Measurements from ENCODE around the gene PDE4D.
A peak's percentile ranks its signal among the peaks of the same experiment; 100 is the strongest.

PDE4D gene

GRCh38 chr5:59037941-59038797 lies 855.4 kb downstream of the PDE4D start:
- DNase-seq (ENCODE audit: low spot score) = peak; percentile 56

- peak; percentile 73 for DNase-seq (ENCODE audit: low spot score)
Measured at GRCh38 chr5:59037453-59037852, 856.1 kb downstream of the PDE4D start.

GRCh38 chr5:59037041-59037440 lies 856.5 kb downstream of the PDE4D start:
- no peak for DNase-seq (ENCODE audit: low spot score)

- DNase-seq (ENCODE audit: low spot score) = peak; percentile 97
Measured at GRCh38 chr5:59036274-59036961, 857.1 kb downstream of the PDE4D start.

DNA sequence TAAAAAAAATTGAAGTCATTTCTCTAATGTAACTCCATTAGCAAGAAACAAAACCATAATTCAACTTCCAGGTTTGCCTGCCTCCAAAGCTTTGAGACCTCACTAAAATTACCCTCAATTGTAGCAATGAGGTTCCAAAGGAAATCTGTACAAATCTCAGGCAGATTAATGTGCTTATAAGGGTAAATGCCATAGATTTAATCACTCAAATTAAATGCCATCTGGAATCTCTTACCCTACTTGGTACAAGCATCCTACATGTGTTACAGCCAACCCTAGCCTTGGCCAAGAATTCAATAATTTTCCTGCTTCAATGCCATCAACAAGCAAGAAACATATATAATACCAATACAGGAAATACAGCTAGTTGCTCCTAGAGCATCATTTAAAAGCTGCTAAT lies 857.8 kb downstream of the PDE4D start:
- DNase-seq (ENCODE audit: low spot score) = no peak

DNA sequence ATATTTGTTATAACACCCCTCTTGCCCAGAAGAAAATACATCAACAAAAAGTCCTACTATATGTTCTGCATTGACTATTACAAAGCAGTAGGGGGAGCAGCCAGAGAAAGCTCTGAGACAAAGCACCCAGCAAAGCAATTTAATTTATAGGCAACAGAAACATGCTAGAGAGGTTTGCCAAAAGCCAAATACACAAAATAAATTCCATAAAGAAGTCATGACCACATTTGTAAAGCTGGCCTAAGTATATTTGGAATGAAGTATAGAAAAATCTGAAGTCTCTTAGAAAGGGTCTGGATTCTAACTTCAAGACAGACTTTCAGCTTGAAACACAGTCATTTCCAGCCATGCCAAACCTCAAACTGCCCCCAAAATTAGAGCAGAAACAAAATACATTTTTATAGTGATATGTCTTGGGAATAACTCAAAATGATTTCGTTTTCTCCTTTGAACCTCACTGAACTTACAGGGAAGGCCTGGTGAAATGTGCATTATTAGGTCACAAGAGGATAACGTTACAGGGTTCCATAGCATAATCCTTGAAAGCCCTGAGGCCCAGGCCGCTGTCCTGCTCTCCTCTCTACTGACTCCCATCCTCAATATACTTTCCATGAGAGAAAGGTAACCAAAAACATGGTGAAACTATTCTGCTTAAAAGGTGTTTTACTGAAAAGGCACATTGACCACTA lies 858.9 kb downstream of the PDE4D start:
- DNase-seq (ENCODE audit: low spot score) = peak; percentile 87

DNA sequence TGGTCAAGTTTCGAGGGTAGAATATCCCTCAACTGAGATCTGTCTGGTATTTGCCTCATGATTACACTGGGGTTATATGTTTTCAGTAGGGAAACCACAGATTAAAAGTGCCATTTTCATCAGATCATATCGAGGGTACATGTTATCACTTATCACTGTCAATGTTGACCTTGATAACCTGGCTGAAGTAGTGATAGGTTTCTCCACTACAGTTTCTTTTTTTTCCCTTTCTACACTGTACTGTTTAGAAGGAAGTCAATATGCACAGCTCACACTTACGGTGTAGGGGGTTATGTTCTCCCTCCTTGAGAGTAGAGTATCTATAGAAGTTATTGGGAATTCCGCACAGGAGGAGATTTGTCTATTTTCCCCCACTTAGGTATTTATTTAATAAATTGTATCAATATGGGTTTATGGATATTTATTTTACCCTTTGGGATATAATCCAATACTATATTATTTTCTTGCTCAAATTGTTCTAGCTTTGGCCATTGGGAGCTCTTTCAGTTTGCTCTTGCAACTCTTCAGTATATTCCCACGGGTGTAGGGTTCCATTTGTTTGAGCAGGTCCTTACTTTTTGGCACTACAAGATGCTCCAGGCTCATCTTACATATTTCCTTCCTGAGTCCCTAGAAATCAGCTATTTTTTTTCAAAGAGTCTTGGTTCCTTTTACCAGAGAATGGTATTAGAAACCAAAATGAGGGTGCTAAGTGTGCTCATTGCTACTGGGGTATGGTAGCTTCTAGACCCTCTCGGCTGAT lies 866.2 kb downstream of the PDE4D start:
- no peak for DNase-seq (ENCODE audit: low spot score)

- DNase-seq (ENCODE audit: low spot score) = no peak
Measured at GRCh38 chr5:59025734-59026133, 867.8 kb downstream of the PDE4D start.

DNA sequence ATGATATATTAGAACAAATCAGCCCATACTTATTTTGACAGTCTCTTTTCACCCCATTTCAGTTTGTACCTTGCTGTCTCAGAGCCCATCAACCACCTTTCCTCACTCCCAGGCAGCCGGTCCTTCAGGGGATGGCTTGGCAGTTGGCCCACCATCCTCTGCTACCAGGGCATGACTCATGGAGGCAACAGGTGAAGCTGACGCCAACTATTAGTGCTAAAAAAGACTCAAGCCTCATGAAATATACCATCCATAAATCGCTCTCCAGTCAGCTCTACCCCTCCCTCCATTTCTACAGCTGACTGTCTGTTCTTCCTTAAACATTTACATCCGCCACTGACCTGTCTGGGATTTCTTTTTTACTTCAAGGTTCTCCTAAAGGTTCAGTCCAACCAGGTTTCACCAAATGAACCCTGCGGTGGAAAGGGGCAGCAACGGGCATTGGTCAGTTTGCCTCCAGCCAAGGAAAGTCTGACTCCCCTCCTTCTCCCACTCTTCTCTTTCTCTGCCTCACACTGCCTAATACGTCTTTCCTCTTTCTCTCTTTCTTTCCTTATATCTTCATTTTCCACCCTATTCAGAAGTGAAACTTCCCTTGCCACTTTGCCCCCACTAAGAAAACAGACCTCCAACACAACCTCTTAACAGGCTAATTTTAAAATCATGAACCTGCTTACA lies 871.5 kb downstream of the PDE4D start:
- no peak for DNase-seq (ENCODE audit: low spot score)

DNA sequence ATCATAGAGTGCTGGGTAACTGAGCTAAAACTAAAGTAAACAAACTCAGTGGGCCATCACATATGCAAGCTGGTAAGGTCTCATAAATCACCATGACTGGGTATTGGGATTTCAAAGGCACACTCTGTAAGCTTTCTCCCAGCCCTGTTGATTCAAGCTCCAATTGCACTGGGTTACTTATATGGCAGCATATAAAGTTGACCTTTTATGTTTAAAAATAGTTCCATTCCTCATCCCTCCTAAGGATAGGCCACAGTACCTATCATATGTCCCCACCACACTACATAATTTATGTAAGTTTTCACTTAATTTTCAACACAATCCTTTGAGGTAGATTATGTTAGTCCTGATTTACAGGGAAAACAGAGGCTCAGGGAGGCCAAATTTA lies 872.2 kb downstream of the PDE4D start:
- DNase-seq (ENCODE audit: low spot score) = no peak

- no peak for DNase-seq (ENCODE audit: low spot score)
Measured at GRCh38 chr5:59020611-59021285, 872.8 kb downstream of the PDE4D start.

DNA sequence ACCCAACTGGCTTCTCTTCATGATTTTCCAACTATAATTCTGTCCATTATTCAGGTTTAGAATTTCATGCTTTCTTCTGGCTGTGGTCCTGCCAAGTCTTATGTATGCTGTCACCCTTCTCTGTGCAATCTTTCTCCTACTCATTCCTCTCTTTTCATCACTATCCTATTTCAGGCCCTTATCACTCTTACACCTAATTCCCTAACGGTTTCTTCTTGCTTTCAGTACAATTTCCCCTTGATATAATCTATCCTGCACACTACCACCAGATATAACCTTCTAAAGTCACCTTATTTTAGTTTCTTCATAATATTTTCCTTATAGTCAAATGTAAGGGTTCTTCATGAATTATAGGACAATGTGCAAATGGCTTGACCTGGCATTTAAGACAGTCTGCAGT lies 874.4 kb downstream of the PDE4D start:
- no peak for DNase-seq (ENCODE audit: low spot score)

DNA sequence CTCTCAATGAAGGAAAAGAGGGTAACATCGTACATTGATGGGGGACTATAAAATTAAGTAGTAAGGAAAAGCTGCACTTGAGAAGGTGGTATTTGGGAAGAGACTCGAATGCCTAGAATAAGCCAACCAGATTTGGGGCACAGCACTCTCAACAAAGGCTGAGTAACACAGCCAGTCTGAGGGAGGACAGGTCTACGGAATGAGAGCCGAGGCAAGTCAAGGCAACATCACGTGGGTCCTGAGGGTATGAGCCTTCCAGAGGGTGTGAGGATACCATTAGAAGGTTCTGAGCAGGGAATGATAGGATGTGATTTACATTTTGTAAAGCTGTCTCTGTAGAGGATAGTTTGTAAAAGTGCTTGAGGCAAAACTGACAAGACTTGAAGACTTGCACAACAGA lies 876.6 kb downstream of the PDE4D start:
- no peak for DNase-seq (ENCODE audit: low spot score)

DNA sequence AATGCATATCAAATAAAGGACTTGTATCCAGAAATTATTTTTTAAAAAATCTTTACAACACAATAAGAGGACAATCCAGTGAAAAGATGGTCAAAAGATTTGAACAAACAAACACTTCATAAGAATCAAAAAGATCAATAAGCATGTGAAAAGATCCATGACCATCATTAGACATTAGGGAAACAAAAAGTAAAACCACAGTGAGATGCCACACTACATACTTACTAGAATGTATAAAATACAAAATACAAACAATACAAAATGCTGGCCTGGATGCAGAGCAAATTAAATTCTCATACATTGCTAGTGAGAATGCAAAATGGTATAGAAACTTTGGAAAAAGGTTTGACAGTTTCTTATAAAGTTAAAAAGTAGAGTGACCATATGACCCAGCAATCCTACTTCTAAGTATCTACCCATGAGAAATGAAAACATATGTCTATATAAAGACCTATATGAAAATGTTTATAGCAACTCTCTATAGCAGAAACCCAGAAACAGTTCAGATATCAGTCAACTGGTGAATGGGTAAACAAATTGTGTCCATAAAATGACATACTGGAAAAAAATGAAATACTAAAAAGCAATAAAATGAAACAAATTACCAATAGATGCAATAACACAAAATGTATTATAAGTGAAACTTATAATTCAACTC lies 884.6 kb downstream of the PDE4D start:
- no peak for DNase-seq (ENCODE audit: low spot score)

DNA sequence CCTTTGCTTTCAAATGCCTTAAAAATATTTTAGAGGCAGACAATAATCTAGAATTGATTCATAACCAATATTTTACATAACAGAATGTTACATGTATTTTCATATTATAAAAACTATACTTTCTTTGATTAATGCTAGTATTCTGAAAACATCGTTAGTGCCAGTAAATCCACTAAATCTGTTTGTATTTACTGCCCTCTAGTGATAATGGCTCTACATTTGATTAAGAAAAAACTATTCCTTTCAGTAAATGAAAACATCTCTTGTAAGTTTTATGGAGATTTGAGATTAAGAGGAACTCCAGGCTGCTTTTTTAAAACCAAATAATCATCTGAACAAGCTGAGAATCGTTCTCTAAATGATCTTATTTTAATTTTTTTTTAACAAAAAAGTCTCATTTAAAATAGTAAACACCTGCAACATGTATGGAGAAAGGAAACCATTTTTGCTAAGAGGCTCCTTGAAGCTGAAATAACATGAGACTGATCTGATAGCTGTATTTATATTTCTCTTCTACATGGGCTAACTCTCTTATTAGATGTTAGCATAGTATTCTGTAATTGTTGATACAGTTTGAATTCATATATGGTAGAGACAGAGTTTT lies 886.0 kb downstream of the PDE4D start:
- peak; percentile 50 for DNase-seq (ENCODE audit: low spot score)

- DNase-seq (ENCODE audit: low spot score) = no peak
Measured at GRCh38 chr5:59005934-59006701, 887.4 kb downstream of the PDE4D start.

DNA sequence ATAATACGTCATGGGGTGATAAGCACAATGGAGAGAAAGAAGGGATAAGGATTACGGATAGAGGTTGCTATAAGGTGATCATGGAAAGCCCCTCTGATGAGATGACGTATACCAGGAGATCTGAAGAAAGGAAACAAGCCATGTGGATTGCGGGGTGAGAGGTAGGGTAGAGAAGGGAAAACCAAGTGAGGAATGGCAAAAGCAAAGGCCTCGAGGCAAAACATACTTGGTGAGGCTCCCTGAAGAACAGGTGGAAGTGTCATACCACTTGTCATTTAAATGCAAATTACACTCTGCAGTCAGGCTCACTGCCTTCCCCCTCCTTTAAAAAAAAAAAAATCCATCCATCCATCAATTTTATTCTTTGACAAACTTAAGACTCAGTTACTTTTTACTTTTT lies 889.9 kb downstream of the PDE4D start:
- DNase-seq (ENCODE audit: low spot score) = no peak

DNA sequence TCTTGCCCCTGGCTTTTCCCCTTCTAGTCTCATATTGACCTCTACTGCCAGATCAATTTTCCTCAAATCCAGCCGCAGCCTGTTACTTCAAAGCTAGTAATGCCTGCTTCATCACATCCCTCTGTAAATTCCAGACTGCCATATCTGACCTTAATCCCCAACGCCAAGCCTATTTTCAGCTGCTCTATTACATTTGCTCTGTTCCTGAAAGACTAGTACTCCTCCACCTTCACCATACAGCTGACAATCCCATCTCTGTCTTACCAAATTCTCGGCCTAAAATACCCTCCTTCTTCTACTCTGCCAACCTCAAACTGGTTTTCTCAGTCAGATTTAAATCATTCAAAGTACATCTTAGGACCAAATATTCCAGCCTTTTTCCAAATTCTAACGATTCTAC lies 890.4 kb downstream of the PDE4D start:
- DNase-seq (ENCODE audit: low spot score) = no peak

GRCh38 chr5:59002162-59002825 lies 891.2 kb downstream of the PDE4D start:
- DNase-seq (ENCODE audit: low spot score) = no peak

Measured in RKO (cell line).